HG02852 (cell line): ENCODE data around the gene B9D2.
"Not testable (repeated sequence)": the region's sequence is repeated elsewhere in the genome, so short reads cannot be mapped to it uniquely, and the experiment has no call there.

ENCODE experiments used
- ATAC-seq: cut with Tn5 transposase; IDR thresholded peaks from one replicate; pipeline ENCODE4 v1.9.1; 2021; ENCODE audit warnings: mild to moderate bottlenecking, moderate library complexity; ENCODE audit not compliant: unreplicated experiment

Gene B9D2

DNA sequence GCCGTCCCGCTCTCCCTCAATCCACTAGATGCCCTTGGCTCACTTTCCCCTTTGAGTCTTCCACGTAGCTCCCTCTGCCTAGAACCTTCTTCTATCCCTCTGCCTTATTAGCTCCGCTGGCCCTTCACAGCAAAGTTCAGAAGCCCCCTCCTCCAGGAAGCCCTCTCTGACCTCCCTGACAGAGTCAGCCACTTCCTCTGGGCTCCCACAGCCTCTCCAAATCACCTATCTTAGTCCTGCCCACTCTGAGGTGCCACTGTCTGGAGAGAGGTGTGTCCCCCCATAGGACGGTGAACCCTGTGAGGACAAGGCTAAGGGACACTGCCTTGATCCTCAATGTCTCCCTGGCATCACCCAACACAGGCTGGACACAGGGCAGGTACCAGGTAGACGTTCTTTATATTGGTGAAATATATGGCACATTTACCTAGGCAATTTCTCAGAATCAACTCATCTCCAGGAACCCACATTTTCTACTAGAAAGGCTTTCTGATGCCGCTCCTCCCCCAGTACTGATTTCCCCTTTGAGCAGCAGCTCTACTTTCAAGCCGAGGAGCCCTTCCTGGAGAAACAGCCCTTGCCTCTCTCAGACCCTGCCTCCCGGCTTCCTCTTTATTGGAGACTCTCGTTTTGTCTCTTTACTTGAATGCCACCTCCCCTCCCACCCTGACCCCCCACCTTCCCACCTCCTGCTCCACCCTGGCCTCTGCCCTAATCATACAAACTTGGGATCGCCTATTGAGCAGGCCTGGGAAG lies 6.8 kb downstream of the B9D2 start:
- ATAC-seq = no peak

DNA sequence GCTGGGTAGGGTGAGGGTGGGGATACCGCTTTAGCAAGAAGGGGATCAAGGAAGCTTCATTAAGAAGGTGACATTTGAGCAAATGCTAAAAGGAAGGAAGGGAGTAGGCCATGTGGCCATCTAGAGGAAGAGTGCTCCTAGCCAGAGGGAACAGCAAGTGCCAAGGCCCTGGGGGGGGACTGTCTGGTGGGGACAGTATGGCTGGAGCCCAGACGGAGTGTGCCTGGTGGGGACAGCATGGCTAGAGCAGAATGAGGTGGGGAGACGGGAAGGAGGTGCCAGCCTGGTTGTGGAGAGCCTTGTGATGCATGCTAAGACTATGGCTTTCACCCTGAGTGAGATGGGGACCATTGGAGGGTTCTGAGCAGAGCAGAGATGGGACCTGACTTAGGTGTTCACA lies 8.1 kb downstream of the B9D2 start:
- ATAC-seq = no peak

DNA sequence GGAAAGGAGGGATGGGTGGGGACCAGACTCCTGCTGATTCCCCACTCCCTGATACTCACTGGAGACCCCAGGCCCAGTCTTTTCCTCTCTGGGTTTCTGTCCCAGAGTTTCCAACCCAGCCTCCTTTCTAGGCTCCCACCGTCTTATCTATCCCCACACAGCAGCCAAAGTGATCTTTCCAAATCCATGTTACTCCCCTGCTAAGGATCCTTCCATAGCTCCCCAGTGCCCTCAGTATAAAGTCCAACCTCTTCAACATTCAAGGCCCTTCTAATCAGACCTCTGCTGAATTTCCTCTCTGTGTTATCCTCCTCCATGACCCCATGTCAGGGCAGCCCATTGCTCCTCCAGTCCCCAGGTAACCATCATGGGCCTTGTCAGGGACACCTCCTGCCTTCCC lies 8.9 kb downstream of the B9D2 start:
- ATAC-seq = no peak

DNA sequence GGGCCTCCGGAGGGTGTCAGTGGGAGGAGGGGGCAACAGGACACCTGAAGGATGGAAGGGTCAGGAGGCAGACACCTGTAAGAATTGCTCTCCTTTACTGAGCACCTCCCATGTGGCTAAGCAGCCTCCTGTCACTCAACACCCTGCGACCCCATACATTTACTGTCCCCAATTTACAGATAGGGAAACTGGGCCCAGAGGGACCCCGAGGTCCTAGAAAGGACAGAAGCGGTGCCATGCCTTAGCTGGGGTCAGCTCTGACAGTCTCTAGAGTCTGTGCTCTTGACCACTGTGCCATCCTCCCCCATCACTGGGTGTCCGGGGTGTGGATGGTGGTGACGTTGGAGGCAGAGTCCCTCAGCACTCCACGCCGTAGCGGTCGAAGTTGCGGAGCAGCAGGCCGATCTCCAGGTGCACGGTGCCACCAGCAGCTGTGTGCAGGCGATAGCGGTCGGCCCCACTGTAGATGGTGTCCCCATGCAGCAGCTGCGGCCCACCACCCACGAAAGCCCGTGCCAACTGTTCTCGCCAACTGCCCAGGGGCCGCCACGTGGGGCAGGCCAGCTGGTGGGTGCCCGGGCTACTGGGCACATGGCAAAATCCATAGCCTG lies 9.5 kb downstream of the B9D2 start:
- no peak for ATAC-seq

DNA sequence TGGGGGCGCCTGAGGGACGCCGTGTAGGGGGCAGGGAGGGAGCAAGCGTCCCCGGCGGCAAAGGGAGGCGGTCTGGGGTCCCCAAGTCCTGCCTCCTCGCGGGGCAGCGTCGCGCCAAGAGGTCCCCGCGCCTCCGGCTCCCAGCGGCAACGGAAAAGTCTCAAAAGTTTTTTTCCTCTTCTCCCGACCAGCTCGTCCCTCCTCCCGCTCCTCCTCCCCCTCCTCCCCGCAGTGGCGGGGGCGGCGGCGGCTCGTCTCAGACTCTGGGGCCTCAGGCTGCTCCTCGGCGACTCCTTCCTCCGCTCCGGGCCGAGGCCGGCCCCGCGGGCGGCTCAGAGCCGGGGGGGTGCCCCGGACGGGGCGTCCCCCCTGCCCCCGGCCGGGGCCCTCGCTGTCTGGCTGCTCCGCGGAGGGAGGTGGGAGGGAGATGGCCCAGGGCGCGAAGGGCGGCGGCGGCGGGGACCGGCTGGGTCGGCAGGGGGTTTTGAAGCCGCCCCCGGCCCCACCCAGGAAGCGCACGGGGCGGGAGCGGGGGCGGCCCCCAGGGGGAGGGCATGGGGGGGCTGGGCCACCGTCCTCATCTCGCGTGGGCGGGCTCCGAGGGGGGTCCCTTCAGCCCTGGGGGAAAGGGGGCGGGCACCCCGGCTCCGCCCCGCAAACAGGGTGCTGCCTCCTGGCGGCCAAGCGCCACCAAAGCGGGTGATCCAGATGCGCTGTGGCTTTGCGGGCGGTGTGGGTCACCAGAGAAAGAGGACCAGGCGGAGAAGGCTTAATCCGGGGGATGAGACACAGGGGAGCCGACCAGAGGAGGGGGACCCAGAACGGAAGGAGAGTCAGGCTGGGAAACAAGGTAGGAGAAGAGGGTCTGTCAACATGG lies 10.2 kb downstream of the B9D2 start, which contains the start of gene TGFB1:
Gene TGFB1, minus strand, starts transcription at position 457 of the 877 bp plus-strand sequence. CDS start 878 bp downstream, outside the sequence.
- ATAC-seq = peak; percentile 40

DNA sequence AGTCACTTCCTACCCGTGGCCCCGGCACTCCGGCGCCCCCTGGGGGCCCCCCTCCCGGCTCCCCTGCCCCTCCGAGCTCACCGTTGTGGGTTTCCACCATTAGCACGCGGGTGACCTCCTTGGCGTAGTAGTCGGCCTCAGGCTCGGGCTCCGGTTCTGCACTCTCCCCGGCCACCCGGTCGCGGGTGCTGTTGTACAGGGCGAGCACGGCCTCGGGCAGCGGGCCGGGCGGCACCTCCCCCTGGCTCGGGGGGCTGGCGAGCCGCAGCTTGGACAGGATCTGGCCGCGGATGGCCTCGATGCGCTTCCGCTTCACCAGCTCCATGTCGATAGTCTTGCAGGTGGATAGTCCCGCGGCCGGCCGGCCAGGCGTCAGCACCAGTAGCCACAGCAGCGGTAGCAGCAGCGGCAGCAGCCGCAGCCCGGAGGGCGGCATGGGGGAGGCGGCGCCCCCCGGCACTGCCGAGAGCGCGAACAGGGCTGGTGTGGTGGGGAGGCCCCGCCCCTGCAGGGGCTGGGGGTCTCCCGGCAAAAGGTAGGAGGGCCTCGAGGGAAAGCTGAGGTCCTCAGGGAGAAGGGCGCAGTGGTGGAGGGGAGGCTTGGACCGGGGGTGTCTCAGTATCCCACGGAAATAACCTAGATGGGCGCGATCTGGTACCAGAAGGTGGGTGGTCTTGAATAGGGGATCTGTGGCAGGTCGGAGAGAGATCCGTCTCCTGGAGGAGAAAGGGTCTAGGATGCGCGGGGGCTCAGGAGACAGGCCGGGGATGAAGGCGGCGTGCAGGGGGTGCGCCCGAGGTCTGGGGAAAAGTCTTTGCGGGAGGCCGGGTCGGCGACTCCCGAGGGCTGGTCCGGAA lies 11.1 kb downstream of the B9D2 start:
- ATAC-seq = no peak

DNA sequence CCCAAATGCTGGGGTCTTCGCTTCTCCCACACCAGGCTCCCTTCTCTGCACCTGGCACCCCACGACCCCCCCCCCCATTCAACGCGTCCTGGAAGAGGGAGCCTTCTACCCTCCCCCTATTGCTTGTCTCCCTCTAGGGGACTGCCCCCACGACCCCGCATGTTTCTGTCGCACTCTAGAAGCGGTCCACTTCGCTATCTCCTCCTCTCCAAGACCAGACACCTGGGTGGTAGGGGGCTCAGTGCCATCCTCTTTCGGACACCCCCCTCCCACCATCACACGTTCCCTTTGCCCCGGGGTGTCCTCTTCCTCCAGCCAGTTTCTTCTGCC lies 11.7 kb downstream of the B9D2 start:
- ATAC-seq = no peak

DNA sequence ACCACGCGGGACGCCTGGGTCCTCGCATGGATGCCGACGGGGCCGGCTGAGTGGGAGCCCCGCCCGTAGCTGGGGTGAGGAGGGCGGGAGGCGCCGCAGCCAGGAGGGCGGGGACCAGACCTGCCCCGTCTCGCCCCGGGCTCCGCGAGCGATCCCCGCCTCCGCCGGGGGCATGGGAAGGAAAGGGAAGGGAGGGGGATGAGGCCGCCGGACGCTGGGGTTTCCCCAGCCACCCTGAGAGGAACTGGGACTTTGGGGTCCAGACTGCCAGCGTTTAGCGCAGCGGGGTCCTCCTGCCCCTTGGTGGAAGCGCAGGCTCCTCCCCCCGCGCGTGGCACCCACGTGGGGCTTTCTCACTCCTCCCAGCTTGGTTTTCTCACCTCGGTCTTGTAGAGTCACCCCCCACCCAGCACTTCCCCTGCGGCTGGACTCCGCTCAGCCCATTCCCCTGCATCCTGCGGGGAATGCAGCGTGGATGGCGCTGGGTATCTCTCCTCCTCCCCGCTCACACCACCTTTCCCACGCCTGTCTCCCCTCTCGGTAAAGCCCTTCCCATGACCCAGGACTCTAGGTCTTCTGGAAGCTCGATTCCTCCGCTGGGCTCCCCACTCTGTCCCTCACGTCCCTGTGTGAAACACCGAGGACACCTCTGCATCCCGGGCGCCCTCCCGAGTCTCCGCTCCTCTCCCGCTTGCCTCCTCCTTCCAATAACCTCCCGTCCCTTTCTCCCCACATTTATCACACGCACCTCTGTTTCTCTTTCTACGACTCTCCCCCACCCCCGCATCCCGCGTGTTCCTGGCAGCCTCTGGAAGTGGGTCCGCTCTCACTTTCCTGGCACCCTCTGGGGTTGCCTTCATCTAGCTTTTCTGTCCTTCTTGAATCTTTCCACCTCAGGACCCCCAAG lies 12.4 kb downstream of the B9D2 start:
- no peak for ATAC-seq

DNA sequence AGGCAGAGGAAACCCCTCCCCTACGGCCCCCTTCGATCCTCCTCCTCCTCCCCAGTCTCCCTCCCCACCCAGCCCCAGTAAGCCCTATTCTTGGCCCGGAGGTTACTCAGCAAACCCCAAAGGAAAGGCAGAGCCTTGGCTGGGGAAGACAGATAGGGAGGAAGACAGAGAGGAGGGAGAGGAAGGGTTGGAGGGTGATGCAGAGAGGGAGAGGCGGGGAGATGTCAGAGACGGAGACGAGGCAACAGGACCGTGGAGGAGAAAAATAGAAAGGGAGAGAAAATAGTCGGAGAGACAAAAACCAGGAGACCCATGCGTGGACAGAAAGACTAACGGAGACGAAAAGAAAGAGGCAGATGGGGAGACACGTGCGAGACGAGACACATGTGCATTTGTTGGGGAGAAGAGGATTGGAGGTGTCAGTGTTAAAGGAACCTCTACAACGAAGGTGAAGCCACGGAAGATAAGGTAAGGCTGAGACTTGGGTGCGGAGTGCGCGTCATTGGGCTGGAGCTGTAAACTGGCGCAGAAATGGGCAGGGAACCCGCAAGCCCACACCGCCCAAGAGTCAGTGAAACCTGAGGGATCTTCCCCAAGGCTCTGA lies 13.1 kb downstream of the B9D2 start:
- no peak for ATAC-seq

DNA sequence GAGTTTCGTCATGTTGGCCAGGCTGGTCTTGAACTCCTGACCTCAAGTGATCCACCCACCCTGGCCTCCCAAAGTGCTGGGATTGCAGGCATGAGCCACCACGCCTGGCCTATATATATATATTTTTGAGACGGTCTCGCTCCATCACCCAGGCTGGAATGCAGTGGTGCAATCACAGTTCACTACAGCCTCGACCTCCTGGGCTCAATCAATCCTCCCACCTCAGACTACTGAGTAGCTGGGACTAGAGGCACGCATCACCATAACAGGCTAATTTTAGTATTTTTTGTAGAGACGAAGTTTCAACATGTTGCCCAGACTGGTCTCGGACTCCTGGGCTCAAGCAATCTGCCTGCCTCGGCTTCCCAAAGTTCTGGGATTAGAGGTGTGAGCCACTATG lies 17.0 kb downstream of the B9D2 start:
- not testable (repeated sequence) for ATAC-seq

DNA sequence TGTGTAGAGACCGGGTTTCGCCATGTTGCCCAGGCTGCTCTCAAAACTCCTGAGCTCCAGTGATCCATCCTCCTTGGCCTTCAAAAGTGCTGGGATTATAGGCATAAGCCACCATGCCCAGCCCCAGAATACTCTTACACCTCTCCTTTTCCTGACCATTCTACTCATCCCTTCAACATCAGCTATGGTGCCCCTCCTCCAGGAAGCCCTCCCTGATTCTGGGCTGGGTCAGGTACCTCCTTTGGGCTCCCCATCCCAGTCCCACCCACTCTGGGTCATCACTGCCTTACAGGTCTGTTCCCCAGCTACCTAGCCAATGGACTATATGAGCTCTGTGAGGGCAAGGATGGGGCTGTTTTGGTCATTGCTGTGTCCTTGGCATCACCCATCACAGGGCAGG lies 19.8 kb downstream of the B9D2 start:
- no peak for ATAC-seq

DNA sequence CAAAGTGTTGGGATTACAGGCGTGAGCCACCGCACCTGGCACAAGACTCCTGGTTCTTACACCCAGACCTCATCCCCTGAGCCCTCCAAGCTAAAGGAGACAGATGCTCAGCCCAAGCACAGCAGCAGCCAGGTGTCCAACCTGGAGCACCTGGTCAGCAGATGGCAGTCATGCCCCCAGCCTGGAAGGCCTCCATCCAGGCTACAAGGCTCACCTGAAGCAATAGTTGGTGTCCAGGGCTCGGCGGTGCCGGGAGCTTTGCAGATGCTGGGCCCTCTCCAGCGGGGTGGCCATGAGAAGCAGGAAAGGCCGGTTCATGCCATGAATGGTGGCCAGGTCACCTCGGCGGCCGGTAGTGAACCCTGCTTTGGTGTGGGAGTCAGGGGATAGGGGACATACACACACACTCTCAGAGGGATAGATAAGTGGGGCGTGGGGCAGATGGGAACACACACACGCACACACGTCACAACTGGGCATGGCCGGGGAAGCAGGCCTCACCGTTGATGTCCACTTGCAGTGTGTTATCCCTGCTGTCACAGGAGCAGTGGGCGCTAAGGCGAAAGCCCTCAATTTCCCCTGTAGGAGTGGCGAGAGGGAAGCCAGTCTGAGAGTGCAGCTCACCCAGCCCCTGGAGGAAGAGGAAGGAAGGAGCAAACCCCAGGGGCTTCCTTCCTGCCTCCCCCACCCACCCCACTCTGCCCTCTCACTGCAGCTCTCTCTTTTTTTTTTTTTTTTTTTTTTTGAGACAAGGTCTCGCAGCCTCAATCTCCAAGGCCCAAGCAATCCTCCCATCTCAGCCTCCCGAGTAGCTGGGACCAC lies 22.1 kb downstream of the B9D2 start:
- no peak for ATAC-seq

DNA sequence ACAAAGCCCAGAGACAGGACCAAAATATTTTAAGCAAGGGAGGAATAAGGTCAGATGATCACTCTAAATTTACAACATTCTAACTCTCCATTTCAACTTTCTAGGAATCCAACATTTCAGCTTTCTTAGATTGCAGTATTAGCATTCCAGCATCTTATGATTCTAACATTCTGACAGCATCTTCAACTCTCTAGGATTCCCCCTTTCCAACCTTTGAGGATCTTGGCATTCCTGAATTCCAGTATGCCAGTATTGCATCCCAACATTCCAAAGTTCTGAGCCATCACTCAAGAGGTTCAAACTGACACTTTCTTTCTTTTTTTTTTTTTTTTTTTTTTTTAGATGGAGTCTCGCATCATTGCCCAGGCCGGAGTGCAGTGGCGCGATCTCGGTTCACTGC lies 24.0 kb downstream of the B9D2 start:
- ATAC-seq = no peak

DNA sequence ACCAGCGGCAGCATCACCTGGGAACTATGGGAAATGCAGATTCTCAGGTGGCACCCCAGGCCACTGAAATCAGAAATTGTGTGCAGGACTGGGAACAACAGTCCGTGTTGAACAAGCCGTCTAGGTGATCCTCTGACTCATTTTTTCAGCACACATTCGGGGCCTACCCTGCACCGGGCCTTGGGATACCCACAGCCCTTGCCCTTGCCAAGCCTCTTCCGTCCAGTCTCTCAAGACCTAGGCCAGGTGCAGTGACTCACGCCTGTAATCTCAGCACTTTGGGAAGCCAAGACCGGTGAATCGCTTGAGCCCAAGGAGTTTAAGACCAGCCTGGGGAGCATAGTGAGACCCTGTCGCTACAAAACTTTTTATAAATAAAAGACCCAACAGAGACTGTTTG lies 28.5 kb downstream of the B9D2 start:
- ATAC-seq = no peak

DNA sequence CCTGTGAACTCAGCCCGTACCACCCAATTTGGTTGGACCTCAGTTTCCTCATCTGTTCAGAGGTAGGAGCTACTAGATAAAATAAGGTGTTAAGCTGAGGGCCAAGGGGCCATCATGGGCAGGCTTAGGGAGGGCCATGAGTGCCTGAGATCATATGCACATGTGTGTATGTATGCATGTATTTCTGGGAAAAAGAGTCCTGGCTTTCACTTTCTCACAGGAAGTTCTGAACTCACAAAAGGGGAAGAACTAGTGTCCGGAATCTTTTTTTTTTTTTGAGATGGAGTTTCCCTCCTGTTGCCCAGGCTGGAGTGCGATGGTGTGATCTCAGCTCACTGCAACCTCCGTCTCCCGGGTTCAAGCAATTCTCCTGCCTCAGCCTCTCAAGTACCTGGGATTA lies 29.2 kb downstream of the B9D2 start:
- no peak for ATAC-seq

DNA sequence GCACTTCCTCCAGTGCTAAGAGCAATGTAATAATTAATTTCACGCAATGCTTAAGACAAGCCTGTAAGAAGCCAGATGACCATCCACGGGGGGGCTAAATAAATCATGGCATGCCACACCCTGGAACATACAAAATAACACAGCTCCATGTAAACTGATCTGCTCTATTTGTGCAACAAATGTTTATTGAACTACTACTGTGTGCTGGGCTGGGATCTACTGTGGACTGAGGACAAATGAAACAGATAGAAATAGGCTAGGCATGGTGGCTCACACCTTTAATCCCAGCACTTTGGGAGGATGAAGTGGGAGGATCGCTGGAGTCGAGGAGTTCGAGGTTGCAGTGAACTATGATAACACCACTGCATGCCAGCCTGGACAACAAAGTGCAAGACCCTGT lies 31.5 kb downstream of the B9D2 start:
- ATAC-seq = no peak

DNA sequence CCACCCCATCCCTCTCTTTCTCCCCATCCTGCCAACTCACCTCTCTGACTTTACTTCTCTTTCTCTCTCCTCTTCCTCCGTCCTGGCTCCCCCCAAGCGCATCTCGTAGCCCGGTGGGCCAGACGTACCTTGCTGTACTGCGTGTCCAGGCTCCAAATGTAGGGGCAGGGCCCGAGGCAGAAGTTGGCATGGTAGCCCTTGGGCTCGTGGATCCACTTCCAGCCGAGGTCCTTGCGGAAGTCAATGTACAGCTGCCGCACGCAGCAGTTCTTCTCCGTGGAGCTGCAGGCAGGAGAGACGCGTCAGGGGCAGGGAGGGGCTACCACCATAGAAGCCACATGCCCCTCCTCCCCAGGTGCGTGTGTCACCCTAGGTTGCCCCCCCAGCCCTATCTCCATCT lies 31.9 kb downstream of the B9D2 start:
- no peak for ATAC-seq

DNA sequence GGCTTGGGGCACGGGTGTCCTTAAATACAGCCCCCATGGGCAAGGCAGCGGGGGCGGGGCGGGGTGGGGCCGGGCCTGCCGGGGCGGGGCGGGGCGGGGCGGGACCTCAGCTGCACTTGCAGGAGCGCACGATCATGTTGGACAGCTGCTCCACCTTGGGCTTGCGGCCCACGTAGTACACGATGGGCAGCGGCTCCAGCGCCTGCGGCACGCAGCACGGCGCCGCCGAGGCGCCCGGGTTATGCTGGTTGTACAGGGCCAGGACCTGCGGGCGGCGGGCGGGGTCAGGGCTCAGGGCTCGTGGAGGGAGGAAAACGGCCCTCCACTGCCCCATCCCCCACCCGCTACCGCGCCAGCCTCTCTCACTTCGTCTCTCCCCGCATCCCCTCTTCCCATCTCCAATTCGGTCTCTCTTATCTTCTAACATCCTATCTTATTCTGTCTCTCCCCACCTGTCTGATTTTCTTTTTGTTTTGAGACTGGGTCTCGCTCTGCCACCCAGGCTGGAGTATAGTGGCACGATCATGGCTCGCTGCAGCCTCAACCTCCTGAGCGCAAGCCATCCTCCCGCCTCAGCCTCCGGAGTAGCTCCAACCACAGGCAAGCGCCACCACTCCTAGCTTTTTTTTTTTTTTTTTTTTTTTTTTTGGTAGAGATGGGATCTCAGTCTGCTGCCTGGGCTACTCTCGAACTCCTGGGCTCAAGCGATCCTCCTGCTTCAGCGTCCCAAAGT lies 32.8 kb downstream of the B9D2 start:
- no peak for ATAC-seq
